Measurements from ENCODE around the gene AGPAT3.

The AGPAT3 gene

GRCh38 chr21:43968410-43969114 lies 103.5 kb downstream of the AGPAT3 start:
- no peak for TF ChIP-seq CTCF (IDR thresholded peaks at IDR 0.05; ENCODE audit: low read depth, low read length, missing control alignments)
- DNase-seq = no peak
- Histone ChIP-seq H3K27me3 (replicated peaks) (no peaks in the 10 kb centered on the region), H3K36me3 (replicated peaks) (peaks cover 18% of the 10 kb centered on the region), H3K27ac (no peak overlapping the region), H3K4me3 (ENCODE audit: low read depth, low read length) (no peak overlapping the region)
- in situ Hi-C loops (cut with HindIII; ENCODE audit: low pct_ligation_motif_present, low sequenced_read_pairs) = no loop called here

- Histone ChIP-seq H3K27me3 (replicated peaks) (no peaks in the 10 kb centered on the region), H3K36me3 (replicated peaks) (peaks cover 18% of the 10 kb centered on the region), H3K4me3 (ENCODE audit: low read depth, low read length) (no peak overlapping the region), H3K27ac (no peak overlapping the region)
- in situ Hi-C loops (cut with HindIII; ENCODE audit: low pct_ligation_motif_present, low sequenced_read_pairs) = no loop called here
- no peak for TF ChIP-seq CTCF (IDR thresholded peaks at IDR 0.05; ENCODE audit: low read depth, low read length, missing control alignments)
- no peak for DNase-seq
These were observed 104.1 kb downstream of the AGPAT3 start for GRCh38 chr21:43969115-43969444.

GRCh38 chr21:43970551-43970950 lies 105.5 kb downstream of the AGPAT3 start:
- Histone ChIP-seq H3K27me3 (replicated peaks) (no peaks in the 10 kb centered on the region), H3K36me3 (replicated peaks) (peaks cover 18% of the 10 kb centered on the region), H3K4me3 (ENCODE audit: low read depth, low read length) (no peak overlapping the region), H3K27ac (no peak overlapping the region)
- in situ Hi-C loops (cut with HindIII; ENCODE audit: low pct_ligation_motif_present, low sequenced_read_pairs) = no loop called here
- no peak for TF ChIP-seq CTCF (IDR thresholded peaks at IDR 0.05; ENCODE audit: low read depth, low read length, missing control alignments)
- DNase-seq = no peak

- TF ChIP-seq CTCF (IDR thresholded peaks at IDR 0.05; ENCODE audit: low read depth, low read length, missing control alignments) = no peak
- H3K27ac ChIP-seq = no peak overlapping the region
- H3K27me3 ChIP-seq (replicated peaks) = no peaks in the 10 kb centered on the region
- in situ Hi-C loops (cut with HindIII; ENCODE audit: low pct_ligation_motif_present, low sequenced_read_pairs) = no loop called here
- H3K36me3 ChIP-seq (replicated peaks) = peaks cover 18% of the 10 kb centered on the region
- H3K4me3 ChIP-seq (ENCODE audit: low read depth, low read length) = no peak overlapping the region
- DNase-seq = no peak
These were observed 106.4 kb downstream of the AGPAT3 start for GRCh38 chr21:43971201-43971991.

GRCh38 chr21:43971992-43972255 lies 106.9 kb downstream of the AGPAT3 start:
- TF ChIP-seq CTCF (IDR thresholded peaks at IDR 0.05; ENCODE audit: low read depth, low read length, missing control alignments) = no peak
- Histone ChIP-seq H3K4me3 (ENCODE audit: low read depth, low read length) (no peak overlapping the region), H3K36me3 (replicated peaks) (peaks cover 18% of the 10 kb centered on the region), H3K27me3 (replicated peaks) (no peaks in the 10 kb centered on the region), H3K27ac (no peak overlapping the region)
- no peak for DNase-seq
- in situ Hi-C loops (cut with HindIII; ENCODE audit: low pct_ligation_motif_present, low sequenced_read_pairs) = no loop called here
